Kidney tubule cell (primary cell): ENCODE data around the gene ZNF202.
A peak's percentile ranks its signal among the peaks of the same experiment; 100 is the strongest.

Experiments used
- DNase-seq: peaks from one replicate; pipeline ENCODE4 v3.0.0-alpha.2; 2018; ENCODE audit warnings: low spot score

Gene ZNF202

GRCh38 chr11:123682696-123683410, 58.6 kb downstream of the ZNF202 start:
- no peak for DNase-seq

- no peak for DNase-seq
These were observed 60.4 kb downstream of the ZNF202 start for GRCh38 chr11:123681030-123681429.

- DNase-seq, result no peak
These were observed 63.2 kb downstream of the ZNF202 start for GRCh38 chr11:123678246-123678645.

GRCh38 chr11:123677510-123677909, 64.0 kb downstream of the ZNF202 start:
- no peak for DNase-seq

GRCh38 chr11:123674297-123674696, 67.2 kb downstream of the ZNF202 start:
- DNase-seq, result peak; percentile 26
